ENCODE measurements around the gene BCAR3. TPM values are rescaled to one million over a fixed set of nuclear protein-coding genes. Genes with fewer than 3 reads are reported as not detected.

The BCAR3 gene
- total RNA-seq, 1 experiment from 2014 or later: 15.6 TPM

DNA sequence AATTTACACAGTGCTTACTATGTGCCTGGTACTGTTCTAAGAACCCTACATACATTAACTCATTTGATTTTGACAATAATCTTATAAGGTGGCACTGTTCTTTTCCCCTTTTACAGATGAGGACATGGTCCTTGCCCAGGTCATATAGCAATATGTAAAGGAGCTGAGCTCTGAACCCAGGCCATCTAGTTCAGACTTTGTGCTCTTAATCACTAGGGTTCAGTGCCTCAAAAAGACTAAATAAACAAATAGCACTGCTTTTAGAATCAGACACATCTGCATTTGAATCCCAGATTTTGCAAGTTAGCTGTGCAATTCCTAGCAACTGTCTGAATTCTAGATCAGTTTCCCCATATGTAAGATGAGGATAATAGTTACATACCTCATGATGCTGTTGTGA is 8.7 kb upstream of the BCAR3 start:
- Mint-ChIP-seq H3K27ac (ENCODE audit: unreplicated experiment) (no peak overlapping the region), H3K9me3 (ENCODE audit: low read depth, unreplicated experiment) (no peaks in the 10 kb centered on the region), H3K36me3 (ENCODE audit: insufficient read depth, unreplicated experiment) (no peaks in the 10 kb centered on the region), H3K27me3 (ENCODE audit: unreplicated experiment) (no peaks in the 10 kb centered on the region), H3K4me1 (ENCODE audit: low read depth, unreplicated experiment) (peaks cover 9% of the 10 kb centered on the region), H3K4me3 (ENCODE audit: low read depth, unreplicated experiment) (no peak overlapping the region)
- BruUV-seq (replicated peaks): no TSS peak
- TF ChIP-seq, protein P1, sequence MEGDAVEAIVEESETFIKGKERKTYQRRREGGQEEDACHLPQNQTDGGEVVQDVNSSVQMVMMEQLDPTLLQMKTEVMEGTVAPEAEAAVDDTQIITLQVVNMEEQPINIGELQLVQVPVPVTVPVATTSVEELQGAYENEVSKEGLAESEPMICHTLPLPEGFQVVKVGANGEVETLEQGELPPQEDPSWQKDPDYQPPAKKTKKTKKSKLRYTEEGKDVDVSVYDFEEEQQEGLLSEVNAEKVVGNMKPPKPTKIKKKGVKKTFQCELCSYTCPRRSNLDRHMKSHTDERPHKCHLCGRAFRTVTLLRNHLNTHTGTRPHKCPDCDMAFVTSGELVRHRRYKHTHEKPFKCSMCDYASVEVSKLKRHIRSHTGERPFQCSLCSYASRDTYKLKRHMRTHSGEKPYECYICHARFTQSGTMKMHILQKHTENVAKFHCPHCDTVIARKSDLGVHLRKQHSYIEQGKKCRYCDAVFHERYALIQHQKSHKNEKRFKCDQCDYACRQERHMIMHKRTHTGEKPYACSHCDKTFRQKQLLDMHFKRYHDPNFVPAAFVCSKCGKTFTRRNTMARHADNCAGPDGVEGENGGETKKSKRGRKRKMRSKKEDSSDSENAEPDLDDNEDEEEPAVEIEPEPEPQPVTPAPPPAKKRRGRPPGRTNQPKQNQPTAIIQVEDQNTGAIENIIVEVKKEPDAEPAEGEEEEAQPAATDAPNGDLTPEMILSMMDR (IDR thresholded peaks at IDR 0.05; ENCODE audit: unreplicated experiment): no peak
- no peak for DNase-seq
- intact Hi-C loops (cut with micrococcal nuclease; ENCODE audit: unreplicated experiment): no loop called here
- CTCF ChIA-PET: no interaction called here

DNA sequence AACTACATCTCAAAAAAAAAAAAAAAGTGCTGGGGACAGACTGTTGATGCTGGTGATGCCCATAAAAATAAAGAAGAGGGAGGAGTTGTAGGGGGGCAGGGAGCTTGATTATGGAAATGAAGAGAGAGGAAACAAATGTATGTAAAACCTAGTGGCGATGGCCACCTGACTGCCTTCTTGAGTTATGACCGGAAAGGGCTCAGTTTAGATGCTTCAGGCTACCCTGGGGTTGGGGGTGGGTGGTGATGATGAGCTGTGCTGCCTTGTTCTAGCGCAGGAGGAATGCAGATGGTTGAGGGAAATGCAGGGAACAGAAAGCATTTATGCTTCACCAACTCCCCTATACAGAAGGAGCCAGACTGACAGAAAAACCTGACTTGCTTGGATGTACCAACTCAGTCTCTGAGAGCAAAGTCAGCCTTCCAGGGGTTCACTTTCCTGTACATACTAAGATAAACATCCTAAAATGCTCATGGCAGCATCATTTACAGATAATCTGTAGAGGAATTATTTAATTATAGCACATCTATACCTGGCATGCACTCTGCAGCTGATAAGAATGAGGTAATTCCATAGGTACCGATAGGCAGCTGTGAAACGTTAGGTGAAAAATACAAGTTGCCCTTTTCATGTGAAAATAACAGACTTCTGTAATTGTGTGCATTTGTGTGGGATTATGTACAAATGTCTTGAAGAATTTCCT is 8.0 kb upstream of the BCAR3 start:
- no peak for DNase-seq
- TF ChIP-seq, protein P1 (IDR thresholded peaks at IDR 0.05; ENCODE audit: unreplicated experiment): no peak
- BruUV-seq (replicated peaks): no TSS peak
- no peaks in the 10 kb centered on the region for H3K27me3 Mint-ChIP-seq (ENCODE audit: unreplicated experiment)
- H3K9me3 Mint-ChIP-seq (ENCODE audit: low read depth, unreplicated experiment): no peaks in the 10 kb centered on the region
- intact Hi-C loops (cut with micrococcal nuclease; ENCODE audit: unreplicated experiment): loop anchor here (10.0 kb wide), 1 partner anchor 245 kb away; the partner anchor contains the start of gene FNBP1L
- H3K4me1 Mint-ChIP-seq (ENCODE audit: low read depth, unreplicated experiment): peaks cover 9% of the 10 kb centered on the region
- CTCF ChIA-PET: no interaction called here
- H3K27ac Mint-ChIP-seq (ENCODE audit: unreplicated experiment): no peak overlapping the region
- H3K4me3 Mint-ChIP-seq (ENCODE audit: low read depth, unreplicated experiment): no peak overlapping the region
- H3K36me3 Mint-ChIP-seq (ENCODE audit: insufficient read depth, unreplicated experiment): no peaks in the 10 kb centered on the region

DNA sequence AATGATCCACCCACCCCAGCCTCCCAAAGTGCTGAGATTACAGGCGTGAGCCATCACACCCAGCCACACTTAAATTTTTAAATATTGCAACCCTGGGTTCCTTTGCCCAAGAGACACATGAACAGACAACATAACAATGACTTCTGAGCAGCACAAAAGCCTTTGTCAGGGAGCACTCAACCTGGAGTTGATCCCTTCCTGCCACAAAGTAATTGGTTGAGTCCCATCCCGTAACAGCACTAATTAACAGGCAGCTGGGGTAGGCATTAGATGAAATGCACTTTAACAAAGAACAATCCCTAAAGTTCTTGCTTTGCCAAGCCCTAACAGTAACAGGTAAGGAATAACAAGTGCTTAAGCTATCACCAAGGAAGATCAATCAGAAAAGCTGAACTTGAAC is 5.9 kb upstream of the BCAR3 start:
- Mint-ChIP-seq H3K4me3 (ENCODE audit: low read depth, unreplicated experiment) (no peak overlapping the region), H3K27ac (ENCODE audit: unreplicated experiment) (no peak overlapping the region), H3K4me1 (ENCODE audit: low read depth, unreplicated experiment) (peaks cover 9% of the 10 kb centered on the region), H3K36me3 (ENCODE audit: insufficient read depth, unreplicated experiment) (no peaks in the 10 kb centered on the region), H3K27me3 (ENCODE audit: unreplicated experiment) (no peaks in the 10 kb centered on the region), H3K9me3 (ENCODE audit: low read depth, unreplicated experiment) (no peaks in the 10 kb centered on the region)
- BruUV-seq (replicated peaks): no TSS peak
- intact Hi-C loops (cut with micrococcal nuclease; ENCODE audit: unreplicated experiment): loop anchor here (10.0 kb wide), 1 partner anchor 243 kb away; the partner anchor contains the start of gene FNBP1L
- CTCF ChIA-PET: no interaction called here
- no peak for DNase-seq
- TF ChIP-seq, protein P1 (IDR thresholded peaks at IDR 0.05; ENCODE audit: unreplicated experiment): no peak

DNA sequence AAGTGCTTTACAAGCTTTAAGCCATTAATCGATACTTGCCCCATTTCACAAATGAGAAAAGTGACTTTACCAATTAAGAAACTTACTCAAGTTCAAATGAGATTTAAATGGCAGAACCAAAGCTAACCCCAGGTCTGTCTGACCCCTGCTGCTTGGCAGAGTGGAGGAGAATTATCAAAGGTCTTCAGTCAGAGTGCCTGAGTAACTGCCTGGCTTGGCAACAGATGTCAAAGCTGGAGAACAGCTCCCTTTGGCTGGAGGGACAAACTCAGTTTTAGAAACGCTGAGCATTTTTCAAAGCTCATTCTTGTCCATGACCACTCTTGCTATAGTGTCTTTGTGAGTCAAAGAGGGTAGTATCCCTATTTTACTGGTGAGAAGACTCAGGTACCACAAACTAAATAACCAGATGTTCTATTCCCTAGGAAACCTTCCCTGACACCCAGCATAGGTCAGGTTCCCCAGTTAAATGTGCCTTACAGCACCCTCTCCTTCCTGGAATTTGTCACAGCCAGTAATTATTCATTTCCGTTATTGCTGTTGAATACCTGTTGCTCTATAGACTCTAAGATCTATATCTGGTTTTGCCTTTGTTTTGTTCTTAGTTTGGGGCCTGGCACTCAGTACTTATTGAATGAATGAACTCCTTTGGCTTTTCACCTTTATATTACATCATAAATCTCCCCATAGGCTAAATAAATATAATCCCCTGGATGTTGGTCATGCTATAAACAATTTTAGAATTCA is 5.0 kb upstream of the BCAR3 start:
- no peak for DNase-seq
- no peaks in the 10 kb centered on the region for H3K9me3 Mint-ChIP-seq (ENCODE audit: low read depth, unreplicated experiment)
- intact Hi-C loops (cut with micrococcal nuclease; ENCODE audit: unreplicated experiment): loop anchor here (10.0 kb wide), 1 partner anchor 242 kb away; the partner anchor contains the start of gene FNBP1L
- H3K27me3 Mint-ChIP-seq (ENCODE audit: unreplicated experiment): no peaks in the 10 kb centered on the region
- peaks cover 17% of the 10 kb centered on the region for H3K4me1 Mint-ChIP-seq (ENCODE audit: low read depth, unreplicated experiment)
- TF ChIP-seq, protein P1 (IDR thresholded peaks at IDR 0.05; ENCODE audit: unreplicated experiment): no peak
- no peak overlapping the region for H3K27ac Mint-ChIP-seq (ENCODE audit: unreplicated experiment)
- H3K36me3 Mint-ChIP-seq (ENCODE audit: insufficient read depth, unreplicated experiment): peaks cover 5% of the 10 kb centered on the region
- no peak overlapping the region for H3K4me3 Mint-ChIP-seq (ENCODE audit: low read depth, unreplicated experiment)
- CTCF ChIA-PET: interaction anchor here (0.7 to 1.3 kb wide), 4 partner anchors 10 to 127 kb away, joined by 3 to 5 read pairs (median 3); no protein-coding TSS in a partner anchor
- no TSS peak for BruUV-seq (replicated peaks)
